CD14-positive monocyte (primary cell): ENCODE data around the gene APP. TPM values are rescaled to one million over a fixed set of nuclear protein-coding genes. Genes with fewer than 3 reads are reported as not detected.

Experiments
- DNase-seq, 3 donors: peaks; one replicate each; pipeline ENCODE4 v3.0.0-alpha.2; 2011 to 2022
- H2AFZ ChIP-seq: 2 replicates; pipeline ENCODE4 v1.6.0; 2012; ENCODE audit warnings: mild to moderate bottlenecking, low read depth, low read length, inconsistent platforms; ENCODE audit not compliant: insufficient read depth, poor library complexity, severe bottlenecking
- H3K27ac ChIP-seq, 2 donors: 1 replicate in 1 of 2; 2 replicates in 1 of 2; pipeline ENCODE4 v1.5.1; 2012 to 2013; ENCODE audit warnings: low read length in 2 of 2, control low read depth in 1 of 2, inconsistent platforms in 1 of 2, low read depth in 1 of 2, mild to moderate bottlenecking in 1 of 2
- H3K27me3 ChIP-seq, 2 donors: one replicate each; pipeline versions ENCODE4 v1.6.0 to v1.6.1; 2011 to 2013; ENCODE audit warnings: low read length in 2 of 2; ENCODE audit not compliant: control insufficient read depth in 2 of 2, insufficient read depth in 2 of 2
- H3K36me3 ChIP-seq, 2 donors: replicated peaks in 1 of 2; 1 replicate in 1 of 2; 2 replicates in 1 of 2; pipeline versions ENCODE4 v1.5.1 to v1.6.1; 2012 to 2013; ENCODE audit warnings: low read length in 2 of 2, control low read depth in 1 of 2, inconsistent platforms in 1 of 2, mild to moderate bottlenecking in 1 of 2; ENCODE audit not compliant: insufficient read depth in 2 of 2, control insufficient read depth in 1 of 2
- H3K4me1 ChIP-seq, 2 donors: 1 replicate in 1 of 2; 2 replicates in 1 of 2; pipeline versions ENCODE4 v1.5.1 to v1.6.1; 2012 to 2013; ENCODE audit warnings: low read length in 2 of 2, control low read depth in 1 of 2, inconsistent platforms in 1 of 2, mild to moderate bottlenecking in 1 of 2, moderate library complexity in 1 of 2; ENCODE audit not compliant: insufficient read depth in 2 of 2, control insufficient read depth in 1 of 2
- H3K4me2 ChIP-seq: replicated peaks from 2 replicates; pipeline ENCODE3; 2012; ENCODE audit warnings: low read length, moderate library complexity, mild to moderate bottlenecking; ENCODE audit not compliant: poor library complexity, severe bottlenecking; ENCODE audit errors: extremely low read depth
- H3K4me3 ChIP-seq, 3 experiments: fragments of 200-600 bp in 1 of 3; sonication (generic) in 1 of 3; replicated peaks in 1 of 3; 1 replicate in 2 of 3; 2 replicates in 1 of 3; pipeline ENCODE4 v1.5.1; 2011 to 2013; ENCODE audit warnings: low read length in 3 of 3, mild to moderate bottlenecking in 3 of 3, control low read depth in 2 of 3, low read depth in 2 of 3, inconsistent platforms in 1 of 3, moderate library complexity in 1 of 3
- H3K79me2 ChIP-seq: 2 replicates; pipeline ENCODE4 v1.6.0; 2012; ENCODE audit warnings: mild to moderate bottlenecking, control low read depth, inconsistent platforms, low read length, moderate library complexity; ENCODE audit not compliant: insufficient read depth
- H3K9ac ChIP-seq: 2 replicates; pipeline ENCODE4 v1.6.0; 2017; ENCODE audit warnings: low read length, mild to moderate bottlenecking; ENCODE audit not compliant: insufficient read depth, poor library complexity, severe bottlenecking
- H3K9me3 ChIP-seq, 2 donors: replicated peaks in 1 of 2; 1 replicate in 1 of 2; 2 replicates in 1 of 2; pipeline versions ENCODE4 v1.5.1 to v1.6.1; 2012 to 2013; ENCODE audit warnings: low read length in 2 of 2, control low read depth in 1 of 2; ENCODE audit not compliant: control insufficient read depth in 1 of 2, insufficient read depth in 1 of 2
- H4K20me1 ChIP-seq: 2 replicates; pipeline ENCODE4 v1.6.0; 2012; ENCODE audit warnings: mild to moderate bottlenecking, low read length, control low read depth, moderate library complexity; ENCODE audit not compliant: insufficient read depth
- H3K27ac Mint-ChIP-seq, 7 donors: one replicate each; pipeline ENCODE4 v1.8.0; 2020; ENCODE audit warnings: mild to moderate bottlenecking in 7 of 7, mixed read lengths in 7 of 7, moderate library complexity in 6 of 7, inconsistent platforms in 2 of 7
- H3K27me3 Mint-ChIP-seq, 3 donors: one replicate each; pipeline ENCODE4 v1.8.0; 2021 to 2022; ENCODE audit warnings: low read depth in 3 of 3, mild to moderate bottlenecking in 3 of 3, mixed read lengths in 3 of 3, moderate library complexity in 3 of 3, inconsistent platforms in 1 of 3
- H3K36me3 Mint-ChIP-seq, 2 donors: one replicate each; pipeline ENCODE4 v1.8.0; 2020; ENCODE audit warnings: mixed read lengths in 2 of 2, inconsistent platforms in 1 of 2, mild to moderate bottlenecking in 1 of 2
- H3K4me1 Mint-ChIP-seq: one replicate; pipeline ENCODE4 v1.8.0; 2020; ENCODE audit warnings: mild to moderate bottlenecking, mixed read lengths
- H3K4me3 Mint-ChIP-seq, 2 donors: one replicate each; pipeline ENCODE4 v1.8.0; 2020; ENCODE audit warnings: mild to moderate bottlenecking in 2 of 2, mixed read lengths in 2 of 2, moderate library complexity in 1 of 2
- H3K9me3 Mint-ChIP-seq, 7 donors: one replicate each; pipeline ENCODE4 v1.8.0; 2020 to 2022; ENCODE audit warnings: mixed read lengths in 7 of 7, mild to moderate bottlenecking in 6 of 7, moderate library complexity in 6 of 7, inconsistent platforms in 2 of 7
- CTCF ChIP-seq: fragments of 200-600 bp; IDR thresholded peaks from one replicate; pipeline ENCODE4 v1.8.0; 2022; ENCODE audit warnings: antibody characterized with exemption, mild to moderate bottlenecking
- WGBS: methylation state at CpG from one replicate; pipeline ENCODE4 v1.1.5; 2013; ENCODE audit warnings: missing lambda C conversion rate; ENCODE audit not compliant: insufficient coverage; 5-methylcytosine and 5-hydroxymethylcytosine counted together
- intact Hi-C, 2 donors: fragments of 100-400 bp; cut with micrococcal nuclease; formaldehyde crosslinking; loops; one replicate each; pipeline versions ENCODE4 v1.15.0 to v1.15.1; 2023
- polyA plus RNA-seq, 3 donors: library from polyadenylated mRNA; depleted of rRNA in 1 of 3; unstranded in 2 of 3; stranded (reverse) in 1 of 3; fragments of 300-500 nt in 2 of 3; fragments of >200 nt in 1 of 3; fragmentation: Illumina TruSeq in 2 of 3; gene quantifications; 1 replicate in 2 of 3; 2 replicates in 1 of 3; pipeline ENCODE4 v1.2.3, GENCODE V29; 2012 to 2021

APP gene
- polyA plus RNA-seq, 3 donors: 28.0 to 118 (median 35.1) TPM

GRCh38 chr21:25965951-25966707 lies 204.4 kb downstream of the APP start:
- H3K4me3 ChIP-seq: peak overlapping the region in 1 of 3 experiments; percentile 60
- H3K79me2 ChIP-seq: peaks cover 6% of the 10 kb centered on the region
- Mint-ChIP-seq H3K4me1 (peaks cover 58% of the 10 kb centered on the region), H3K36me3 (peaks cover 9 to 17% of the 10 kb centered on the region in 2 donors), H3K27me3 (no peaks in the 10 kb centered on the region), H3K9me3 (no peaks in the 10 kb centered on the region), H3K4me3 (no peak overlapping the region), H3K27ac (peak overlapping the region in 3 of 7 donors; percentile 26 to 45 (median 30))
- DNase-seq: peak; percentile 26 to 50 (median 41)
- H3K9me3 ChIP-seq: no peaks in the 10 kb centered on the region
- no peak overlapping the region for H2AFZ ChIP-seq
- no peak overlapping the region for H3K9ac ChIP-seq
- no peak overlapping the region for H3K4me2 ChIP-seq
- no peak for TF ChIP-seq CTCF
- peak overlapping the region in 1 of 2 donors; percentile 43 for H3K27ac ChIP-seq
- peaks cover 62 to 68% of the 10 kb centered on the region in 2 donors for H3K4me1 ChIP-seq
- H3K27me3 ChIP-seq: no peaks in the 10 kb centered on the region
- intact Hi-C loops: loop anchor here in 1 of 2 donors (5.0 kb wide), 1 partner anchor 201 kb away; no protein-coding TSS in a partner anchor
- no CpG with 5 or more reads among the region's 3 CpGs for WGBS
- H3K36me3 ChIP-seq: peaks cover 0 to under 1% of the 10 kb centered on the region in 2 donors
- no peaks in the 10 kb centered on the region for H4K20me1 ChIP-seq

- intact Hi-C loops: loop anchor here (5.0 kb wide), 2 partner anchors 63 to 202 kb away; no protein-coding TSS in a partner anchor
- no peak for TF ChIP-seq CTCF
- WGBS: 98% methylated on average over 5 of the region's 5 CpGs
- DNase-seq: no peak
- peaks cover 48% of the 10 kb centered on the region for H3K4me1 Mint-ChIP-seq
- H3K4me3 Mint-ChIP-seq: no peak overlapping the region
- H3K36me3 Mint-ChIP-seq: peaks cover 4 to 16% of the 10 kb centered on the region in 2 donors
- Histone ChIP-seq H3K4me2 (no peak overlapping the region), H3K27ac (peak overlapping the region in 1 of 2 donors; percentile 82), H3K27me3 (no peaks in the 10 kb centered on the region), H3K4me3 (no peak overlapping the region), H3K9me3 (no peaks in the 10 kb centered on the region), H3K36me3 (no peaks in the 10 kb centered on the region), H4K20me1 (no peaks in the 10 kb centered on the region), H2AFZ (no peak overlapping the region), H3K79me2 (peaks cover 6% of the 10 kb centered on the region), H3K4me1 (peaks cover 53 to 58% of the 10 kb centered on the region in 2 donors), H3K9ac (no peak overlapping the region)
- H3K27me3 Mint-ChIP-seq: no peaks in the 10 kb centered on the region
- H3K9me3 Mint-ChIP-seq: no peaks in the 10 kb centered on the region
- H3K27ac Mint-ChIP-seq: peak overlapping the region in 6 of 7 donors; percentile 2 to 95 (median 87)
Measured at GRCh38 chr21:25964926-25965325, 205.6 kb downstream of the APP start.
